Endothelial cell of umbilical vein (primary cell): ENCODE data around the gene UROC1. TPM values are rescaled to one million over a fixed set of nuclear protein-coding genes. Genes with fewer than 3 reads are reported as not detected.

Source experiments
- BruUV-seq: library from RNA; stranded (reverse); fragments of 400-500 nt; replicated peaks from 2 replicates; lab custom pipeline; 2021; lab: Mats Ljungman, UMichigan
- CTCF ChIA-PET: fragments of 300-600, 350-600 bp; sonication (Branson Sonifier 250); formaldehyde crosslinking; loops from one replicate; lab custom pipeline; 2021; ENCODE audit warnings: antibody characterized with exemption, inconsistent platforms; lab: Charles Lee
- POLR2A ChIA-PET: fragments of 300-600, 350-600 bp; sonication (Branson Sonifier 250); formaldehyde crosslinking; loops from one replicate; lab custom pipeline; 2021; ENCODE audit warnings: antibody characterized with exemption, inconsistent platforms; lab: Charles Lee
- DNase-seq: peaks from one replicate; pipeline ENCODE4 v3.0.0-alpha.2; 2011; ENCODE audit warnings: low read depth, low spot score
- FAIRE-seq: peaks from 2 replicates; lab custom pipeline; 2011; peaks lifted over from hg19 to GRCh38; lab: Jason Lieb, UNC
- H2AFZ ChIP-seq: 2 replicates; pipeline ENCODE4 v1.6.0; 2012; ENCODE audit warnings: low read depth, low read length, control low read depth, inconsistent platforms
- H3K27ac ChIP-seq: 2 replicates; pipeline ENCODE4 v1.5.1; 2011; ENCODE audit warnings: low read depth, mild to moderate bottlenecking, control low read depth, low read length, moderate library complexity; ENCODE audit not compliant: insufficient read depth
- H3K27me3 ChIP-seq, 2 experiments: 2 replicates each; pipeline versions ENCODE4 v1.6.0 to v1.6.1; 2011; ENCODE audit warnings: low read length in 2 of 2, mixed read lengths in 1 of 2; ENCODE audit not compliant: control insufficient read depth in 2 of 2, insufficient read depth in 2 of 2
- H3K36me3 ChIP-seq, 2 experiments: 2 replicates in 1 of 2; 3 replicates in 1 of 2; pipeline ENCODE4 v1.5.1; 2011; ENCODE audit warnings: low read length in 2 of 2, mild to moderate bottlenecking in 1 of 2, moderate library complexity in 1 of 2; ENCODE audit not compliant: control insufficient read depth in 2 of 2, insufficient read depth in 2 of 2; ENCODE audit errors: extremely low read depth in 1 of 2
- H3K4me1 ChIP-seq: 3 replicates; pipeline ENCODE4 v1.5.1; 2011; ENCODE audit warnings: mild to moderate bottlenecking, low read length; ENCODE audit not compliant: control insufficient read depth, insufficient read depth; ENCODE audit errors: extremely low read depth
- H3K4me2 ChIP-seq: 2 replicates; pipeline ENCODE4 v1.6.1; 2011; ENCODE audit warnings: low read length, control low read depth, mixed read lengths; ENCODE audit not compliant: insufficient read depth
- H3K4me3 ChIP-seq, 3 experiments: fragments of 200-600 bp in 1 of 3; sonication (generic), shearing (Covaris generic) in 1 of 3; replicated peaks in 1 of 3; 2 replicates each; pipeline ENCODE4 v1.5.1; 2011 to 2016; ENCODE audit warnings: control low read depth in 3 of 3, low read length in 3 of 3, mild to moderate bottlenecking in 2 of 3, inconsistent platforms in 1 of 3, low read depth in 1 of 3, moderate library complexity in 1 of 3; ENCODE audit not compliant: insufficient read depth in 1 of 3
- H3K79me2 ChIP-seq: 2 replicates; pipeline ENCODE4 v1.6.0; 2012; ENCODE audit warnings: low read length, inconsistent platforms; ENCODE audit not compliant: control insufficient read depth, insufficient read depth
- H3K9ac ChIP-seq: replicated peaks from 2 replicates; pipeline ENCODE3; 2011; ENCODE audit warnings: low read length, control low read depth; ENCODE audit not compliant: insufficient read depth; ENCODE audit errors: extremely low read depth
- H3K9me1 ChIP-seq: replicated peaks from 3 replicates; pipeline ENCODE4 v1.6.0; 2011; ENCODE audit warnings: mild to moderate bottlenecking, low read length; ENCODE audit not compliant: control insufficient read depth, insufficient read depth; ENCODE audit errors: extremely low read depth
- H3K9me3 ChIP-seq: replicated peaks from 2 replicates; pipeline ENCODE4 v1.5.1; 2012; ENCODE audit warnings: low read length, inconsistent platforms; ENCODE audit not compliant: control insufficient read depth, insufficient read depth
- H4K20me1 ChIP-seq: replicated peaks from 2 replicates; pipeline ENCODE3; 2011; ENCODE audit warnings: mild to moderate bottlenecking, low read length; ENCODE audit not compliant: control insufficient read depth, insufficient read depth; ENCODE audit errors: extremely low read depth
- EZH2 ChIP-seq: IDR thresholded peaks from 2 replicates; pipeline ENCODE4 v1.6.1; 2012; ENCODE audit warnings: borderline replicate concordance, low read depth, mild to moderate bottlenecking, moderate library complexity, low read length, inconsistent platforms; ENCODE audit not compliant: severe bottlenecking
- FOS ChIP-seq: IDR thresholded peaks from 2 replicates; pipeline ENCODE4 v1.6.1; 2011; ENCODE audit warnings: mild to moderate bottlenecking, low read length, moderate library complexity, borderline replicate concordance; ENCODE audit not compliant: insufficient read depth
- GATA2 ChIP-seq: IDR thresholded peaks from 2 replicates; pipeline ENCODE4 v1.7.0; 2011; ENCODE audit warnings: low read depth, mild to moderate bottlenecking, moderate library complexity, mixed read lengths, low read length; ENCODE audit not compliant: insufficient read length, insufficient read depth
- JUN ChIP-seq: IDR thresholded peaks from 2 replicates; pipeline ENCODE4 v1.6.1; 2011; ENCODE audit warnings: borderline replicate concordance, low read depth; ENCODE audit not compliant: insufficient read length, insufficient read depth
- MYC ChIP-seq: IDR thresholded peaks from one replicate; pipeline ENCODE4 v1.6.1; 2011; ENCODE audit warnings: mild to moderate bottlenecking, low read depth, low read length
- POLR2A ChIP-seq: IDR thresholded peaks from 2 replicates; pipeline ENCODE4 v1.6.1; 2012; ENCODE audit warnings: low read depth, mild to moderate bottlenecking, control low read depth, low read length
- POLR2AphosphoS5 ChIP-seq: IDR thresholded peaks from 2 replicates; pipeline ENCODE4 v1.6.1; 2012; ENCODE audit warnings: low read depth, mild to moderate bottlenecking, control low read depth, low read length, moderate library complexity; ENCODE audit not compliant: insufficient read depth
- dilution Hi-C: fragments of 300-500 bp; cut with MboI; formaldehyde crosslinking; loops from one replicate; pipeline ENCODE4 v1.15.0; 2019; ENCODE audit warnings: low sequenced_read_pairs; ENCODE audit not compliant: extremely low pct_ligation_motif_present
- intact Hi-C: fragments of 100-400 bp; cut with micrococcal nuclease; formaldehyde crosslinking; loops from one replicate; pipeline ENCODE4 v1.10.0; 2022
- polyA plus RNA-seq, 4 experiments: library from polyadenylated mRNA; depleted of rRNA in 3 of 4; stranded (reverse) in 3 of 4; unstranded in 1 of 4; fragments of >200 nt; gene quantifications; 2 replicates each; pipeline versions ENCODE4 v1.2.1 to v1.2.3, GENCODE V29; 2011 to 2012; ENCODE audit warnings: missing spikeins in 1 of 4
- total RNA-seq: library from RNA; stranded (reverse); gene quantifications from 2 replicates; pipeline ENCODE4 v1.2.3, GENCODE V29; 2021
- TF ChIP-seq, protein P1 (sequence below): IDR thresholded peaks from 2 replicates; pipeline ENCODE4 v1.6.1; 2011; ENCODE audit not compliant: insufficient read depth, insufficient read length
- TF ChIP-seq, protein P2 (sequence below), 2 donors: IDR thresholded peaks; 1 replicate in 1 of 2; 2 replicates in 1 of 2; pipeline ENCODE4 v1.5.1; 2011; ENCODE audit warnings: low read length in 2 of 2, mild to moderate bottlenecking in 2 of 2, moderate library complexity in 2 of 2, control low read depth in 1 of 2, inconsistent platforms in 1 of 2, low read depth in 1 of 2; ENCODE audit not compliant: insufficient read depth in 1 of 2; ENCODE audit errors: extremely low read depth in 1 of 2

UROC1 gene
- total and polyA plus RNA-seq, 2 donors (not counting 3 experiments of a cell fraction or from before 2014, with no cell fraction given) = not detected

DNA sequence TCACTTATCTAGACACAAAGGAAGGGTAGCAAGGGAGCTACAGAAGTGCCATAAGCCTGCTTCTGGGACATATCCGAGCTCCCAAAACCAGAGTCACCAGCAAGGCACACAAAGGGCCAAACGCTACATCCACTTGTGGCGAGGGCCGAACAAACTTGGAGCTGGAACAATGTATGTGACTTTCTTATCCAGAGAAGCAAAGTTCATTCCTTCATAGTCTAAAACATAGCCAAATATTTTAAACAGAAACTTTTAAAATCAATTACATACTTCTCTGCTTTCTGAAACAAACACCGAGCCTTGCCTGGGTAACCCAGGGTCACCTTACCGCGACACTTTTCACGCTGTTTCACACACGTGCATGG, 57.8 kb downstream of the UROC1 start:
- no peak overlapping the region for H3K4me3 ChIP-seq
- H4K20me1 ChIP-seq = no peaks in the 10 kb centered on the region
- no peaks in the 10 kb centered on the region for H3K4me1 ChIP-seq
- DNase-seq (no peak), FAIRE-seq (no peak)
- no peaks in the 10 kb centered on the region for H3K9me1 ChIP-seq
- H3K9me3 ChIP-seq = no peaks in the 10 kb centered on the region
- intact Hi-C loops = no loop called here
- no peak overlapping the region for H3K9ac ChIP-seq
- H2AFZ ChIP-seq = no peak overlapping the region
- ChIA-PET CTCF (interaction anchor here (1.6 kb wide), 1 partner anchor 12 kb away, joined by 6 read pairs; no protein-coding TSS in a partner anchor), POLR2A (no interaction called here)
- H3K27me3 ChIP-seq = no peaks in the 10 kb centered on the region
- no peak overlapping the region for H3K4me2 ChIP-seq
- no TSS peak for BruUV-seq
- no peak overlapping the region for H3K27ac ChIP-seq
- TF ChIP-seq EZH2 = no peak
- peaks cover 13% of the 10 kb centered on the region for H3K79me2 ChIP-seq
- H3K36me3 ChIP-seq = peaks cover 25 to 39% of the 10 kb centered on the region in 2 experiments
- dilution Hi-C loops = no loop called here

DNA sequence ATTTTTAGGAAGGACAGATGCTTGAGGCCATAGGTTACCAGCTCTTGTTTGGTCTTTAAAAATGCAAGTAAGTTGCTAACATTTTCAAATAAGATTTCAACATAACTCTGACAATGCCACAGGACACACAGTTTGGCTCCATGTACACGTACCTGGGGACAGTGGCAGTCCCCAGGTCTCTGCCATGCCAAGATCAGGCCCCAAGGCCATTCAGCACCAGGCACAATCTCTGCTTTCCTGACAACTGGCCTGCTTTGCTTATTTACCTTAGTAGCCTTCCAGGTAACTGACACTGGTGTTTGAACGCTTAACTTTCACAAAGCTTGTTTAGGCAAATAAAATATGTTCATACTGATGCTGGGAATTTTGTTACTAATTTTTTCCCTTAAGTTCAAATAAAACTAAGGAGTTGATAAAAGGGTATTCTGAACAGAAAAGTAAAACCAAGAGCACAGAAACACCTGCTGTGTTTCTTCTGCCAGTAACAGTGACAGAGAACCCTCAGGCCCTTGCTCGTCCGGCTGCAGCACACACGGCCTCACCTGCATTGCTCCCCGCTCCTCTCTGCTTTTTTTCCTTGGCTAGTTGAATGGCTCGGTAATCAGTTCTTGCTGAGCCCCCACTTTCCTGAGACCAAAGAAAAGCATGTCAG, 58.3 kb downstream of the UROC1 start:
- H3K9ac ChIP-seq = no peak overlapping the region
- H3K4me3 ChIP-seq = no peak overlapping the region
- dilution Hi-C loops (no loop called here), intact Hi-C loops (no loop called here)
- ChIA-PET POLR2A (no interaction called here), CTCF (interaction anchor here (1.6 kb wide), 1 partner anchor 13 kb away, joined by 6 read pairs; no protein-coding TSS in a partner anchor)
- no peak overlapping the region for H2AFZ ChIP-seq
- TF ChIP-seq POLR2AphosphoS5 = no peak
- TF ChIP-seq GATA2 = no peak
- TF ChIP-seq POLR2A = no peak
- no peak for TF ChIP-seq EZH2
- no peak for TF ChIP-seq JUN
- TF ChIP-seq, protein P1, sequence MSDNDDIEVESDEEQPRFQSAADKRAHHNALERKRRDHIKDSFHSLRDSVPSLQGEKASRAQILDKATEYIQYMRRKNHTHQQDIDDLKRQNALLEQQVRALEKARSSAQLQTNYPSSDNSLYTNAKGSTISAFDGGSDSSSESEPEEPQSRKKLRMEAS = no peak
- TF ChIP-seq FOS = no peak
- TF ChIP-seq MYC = no peak
- TF ChIP-seq, protein P2, sequence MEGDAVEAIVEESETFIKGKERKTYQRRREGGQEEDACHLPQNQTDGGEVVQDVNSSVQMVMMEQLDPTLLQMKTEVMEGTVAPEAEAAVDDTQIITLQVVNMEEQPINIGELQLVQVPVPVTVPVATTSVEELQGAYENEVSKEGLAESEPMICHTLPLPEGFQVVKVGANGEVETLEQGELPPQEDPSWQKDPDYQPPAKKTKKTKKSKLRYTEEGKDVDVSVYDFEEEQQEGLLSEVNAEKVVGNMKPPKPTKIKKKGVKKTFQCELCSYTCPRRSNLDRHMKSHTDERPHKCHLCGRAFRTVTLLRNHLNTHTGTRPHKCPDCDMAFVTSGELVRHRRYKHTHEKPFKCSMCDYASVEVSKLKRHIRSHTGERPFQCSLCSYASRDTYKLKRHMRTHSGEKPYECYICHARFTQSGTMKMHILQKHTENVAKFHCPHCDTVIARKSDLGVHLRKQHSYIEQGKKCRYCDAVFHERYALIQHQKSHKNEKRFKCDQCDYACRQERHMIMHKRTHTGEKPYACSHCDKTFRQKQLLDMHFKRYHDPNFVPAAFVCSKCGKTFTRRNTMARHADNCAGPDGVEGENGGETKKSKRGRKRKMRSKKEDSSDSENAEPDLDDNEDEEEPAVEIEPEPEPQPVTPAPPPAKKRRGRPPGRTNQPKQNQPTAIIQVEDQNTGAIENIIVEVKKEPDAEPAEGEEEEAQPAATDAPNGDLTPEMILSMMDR (IDR thresholded peaks at IDR 0.05; ENCODE audit: extremely low read depth in 1 of 2, insufficient read depth in 1 of 2, low read depth in 1 of 2, low read length in 2 of 2) = no peak
- H3K9me1 ChIP-seq = no peaks in the 10 kb centered on the region
- H4K20me1 ChIP-seq = no peaks in the 10 kb centered on the region
- H3K36me3 ChIP-seq = peaks cover 21 to 33% of the 10 kb centered on the region in 2 experiments
- H3K79me2 ChIP-seq = peaks cover 13% of the 10 kb centered on the region
- H3K4me1 ChIP-seq = no peaks in the 10 kb centered on the region
- no peak overlapping the region for H3K27ac ChIP-seq
- no TSS peak for BruUV-seq
- DNase-seq (no peak), FAIRE-seq (no peak)
- no peaks in the 10 kb centered on the region for H3K9me3 ChIP-seq
- H3K27me3 ChIP-seq = no peaks in the 10 kb centered on the region
- H3K4me2 ChIP-seq = no peak overlapping the region
